PC-9 (cell line): ENCODE measurements around the gene BHLHE41. TPM values are rescaled to one million over a fixed set of nuclear protein-coding genes. Genes with fewer than 3 reads are reported as not detected.

Source experiments
- BruUV-seq: library from RNA; stranded (reverse); fragments of 400-500 nt; replicated peaks from 2 replicates; lab custom pipeline; 2021; lab: Mats Ljungman, UMichigan
- CTCF ChIA-PET: fragments of 300-600 bp; sonication (Branson Sonifier 250); formaldehyde crosslinking; loops from one replicate; lab custom pipeline; 2022; ENCODE audit warnings: antibody characterized with exemption; lab: Charles Lee
- POLR2A ChIA-PET: fragments of 300-600 bp; sonication (Branson Sonifier 250); formaldehyde crosslinking; loops from one replicate; lab custom pipeline; 2022; ENCODE audit warnings: antibody characterized with exemption; ENCODE audit not compliant: unreplicated experiment; lab: Charles Lee
- DNase-seq, 2 experiments: peaks; one replicate each; pipeline versions ENCODE4 v3.0.0 to v3.0.0-alpha.2; 2015 to 2022; ENCODE audit warnings: mixed read lengths in 1 of 2
- H2AFZ ChIP-seq: fragments of 200-600 bp; sonication (generic); 2 replicates; pipeline ENCODE4 v1.8.1; 2017; ENCODE audit warnings: antibody characterized with exemption
- H3F3A ChIP-seq: fragments of 200-600 bp; sonication (generic); 2 replicates; pipeline ENCODE4 v1.8.1; 2017; ENCODE audit warnings: antibody characterized with exemption, mild to moderate bottlenecking, low read depth; ENCODE audit not compliant: insufficient read depth
- H3K27ac ChIP-seq: fragments of 200-600 bp; sonication (generic); 2 replicates; pipeline ENCODE4 v1.6.1; 2016; ENCODE audit warnings: mixed run types
- H3K27me3 ChIP-seq: fragments of 200-600 bp; sonication (generic); 2 replicates; pipeline ENCODE4 v1.6.1; 2016; ENCODE audit warnings: low read depth, mixed run types; ENCODE audit not compliant: insufficient read depth
- H3K36me3 ChIP-seq: fragments of 200-600 bp; sonication (generic); 2 replicates; pipeline ENCODE4 v1.6.1; 2016; ENCODE audit warnings: low read depth, mixed run types
- H3K4me1 ChIP-seq: fragments of 200-600 bp; sonication (generic); replicated peaks from 2 replicates; pipeline ENCODE4 v1.6.1; 2016; ENCODE audit warnings: mixed run types; ENCODE audit not compliant: insufficient read depth
- H3K4me2 ChIP-seq: fragments of 200-600 bp; sonication (generic); 2 replicates; pipeline ENCODE4 v1.6.1; 2017; ENCODE audit warnings: mixed run types
- H3K4me3 ChIP-seq: fragments of 200-600 bp; sonication (generic); 2 replicates; pipeline ENCODE4 v1.6.1; 2016; ENCODE audit warnings: mixed run types
- H3K79me2 ChIP-seq: fragments of 200-600 bp; sonication (generic); 2 replicates; pipeline ENCODE4 v1.6.1; 2017; ENCODE audit warnings: low read depth, mixed run types
- H3K9me2 ChIP-seq: fragments of 200-600 bp; sonication (generic); 2 replicates; pipeline ENCODE4 v1.8.1; 2017; ENCODE audit warnings: mild to moderate bottlenecking; ENCODE audit not compliant: insufficient read depth
- H3K9me3 ChIP-seq: fragments of 200-600 bp; sonication (generic); 2 replicates; pipeline ENCODE4 v1.8.1; 2016; ENCODE audit warnings: low read depth; ENCODE audit not compliant: insufficient read depth
- H4K20me1 ChIP-seq: fragments of 200-600 bp; sonication (generic); 2 replicates; pipeline ENCODE4 v1.8.1; 2017; ENCODE audit not compliant: insufficient read depth
- CTCF ChIP-seq: fragments of 200-600 bp; sonication (generic); conservative IDR thresholded peaks from 2 replicates; pipeline ENCODE4 v1.6.1; 2017; ENCODE audit warnings: mixed run types, antibody characterized with exemption, mild to moderate bottlenecking, moderate library complexity
- EZH2 ChIP-seq: fragments of 200-600 bp; sonication (generic); IDR thresholded peaks from 2 replicates; pipeline ENCODE4 v1.8.0; 2017; ENCODE audit warnings: antibody characterized with exemption, low read depth
- intact Hi-C: fragments of 100-400 bp; cut with micrococcal nuclease; formaldehyde crosslinking; loops from one replicate; pipeline ENCODE4 v1.10.0; 2022; ENCODE audit not compliant: unreplicated experiment
- total RNA-seq: library from RNA; stranded (reverse); gene quantifications from 2 replicates; pipeline ENCODE4 v1.2.3, GENCODE V29; 2021

The BHLHE41 gene
- total RNA-seq, 1 experiment from 2014 or later, result 57.1 TPM

- Histone ChIP-seq H3K4me2 (peak overlapping the region; percentile 90), H3F3A (peaks cover 69% of the 10 kb centered on the region), H3K36me3 (no peaks in the 10 kb centered on the region; the same call in 1 of the 2 replicates), H3K27ac (peak overlapping the region; percentile 93), H3K79me2 (peaks cover 14% of the 10 kb centered on the region), H2AFZ (peak overlapping the region; percentile 57; the same call in 1 of the 2 replicates), H3K4me1 (peaks cover 68% of the 10 kb centered on the region), H3K4me3 (peak overlapping the region; percentile 57; the same call in 1 of the 2 replicates), H3K27me3 (no peaks in the 10 kb centered on the region), H3K9me2 (no peaks in the 10 kb centered on the region), H3K9me3 (no peaks in the 10 kb centered on the region), H4K20me1 (no peaks in the 10 kb centered on the region)
- CTCF ChIA-PET, result interaction anchor here (0.5 to 1.4 kb wide), 3 partner anchors 18 to 82 kb away, joined by 3 to 5 read pairs (median 5); no protein-coding TSS in a partner anchor
- POLR2A ChIA-PET, result interaction anchor here (0.5 to 1.0 kb wide), 8 partner anchors 10 to 947 kb away, joined by 3 to 15 read pairs (median 7); partner anchors contain the start of genes BHLHE41 and ITPR2
- TF ChIP-seq CTCF (no peak), EZH2 (no peak)
- no peak for DNase-seq
- intact Hi-C loops, result loop anchor here (1.0 to 10.0 kb wide), 7 partner anchors 10 to 1220 kb away; partner anchors contain the start of genes BHLHE41, BMAL2, RASSF8 and TM7SF3
- TSS peak; percentile 74 for BruUV-seq
Measured at GRCh38 chr12:26114720-26115401, 10.0 kb downstream of the BHLHE41 start.

GRCh38 chr12:26113853-26114719 lies 10.8 kb downstream of the BHLHE41 start:
- DNase-seq, result peak; percentile 91 to 92
- Histone ChIP-seq H3K9me2 (no peaks in the 10 kb centered on the region), H3K27ac (peak overlapping the region; percentile 93), H3K9me3 (no peaks in the 10 kb centered on the region), H2AFZ (peak overlapping the region; percentile 78), H3K79me2 (peaks cover 6% of the 10 kb centered on the region), H3F3A (peaks cover 61% of the 10 kb centered on the region), H4K20me1 (no peaks in the 10 kb centered on the region), H3K4me1 (peaks cover 61% of the 10 kb centered on the region), H3K36me3 (no peaks in the 10 kb centered on the region), H3K4me3 (peak overlapping the region; percentile 57), H3K27me3 (no peaks in the 10 kb centered on the region), H3K4me2 (peak overlapping the region; percentile 90)
- POLR2A ChIA-PET, result interaction anchor here (0.6 to 1.0 kb wide), 11 partner anchors 11 to 947 kb away, joined by 3 to 15 read pairs (median 4); partner anchors contain the start of genes BHLHE41 and ITPR2
- intact Hi-C loops, result loop anchor here (1.0 to 10.0 kb wide), 6 partner anchors 11 to 1221 kb away; partner anchors contain the start of genes BHLHE41, BMAL2, RASSF8 and TM7SF3
- CTCF ChIA-PET, result interaction anchor here (0.6 to 1.4 kb wide), 3 partner anchors 17 to 578 kb away, joined by 3 to 5 read pairs (median 5); no protein-coding TSS in a partner anchor
- TF ChIP-seq EZH2, result no peak
- peak; percentile 46 for TF ChIP-seq CTCF
- BruUV-seq, result no TSS peak
